Suppressor macrophage treated with lipopolysaccharide for 1 hour (primary cell): ENCODE measurements around the gene GNB2.
"Not testable (repeated sequence)": the region's sequence is repeated elsewhere in the genome, so short reads cannot be mapped to it uniquely, and the experiment has no call there.

Source experiments
- DNase-seq, 3 donors: peaks; one replicate each; pipeline ENCODE4 v3.0.0-alpha.2; 2020 to 2022

GNB2 gene

GRCh38 chr7:100665168-100665726 is 8.3 kb upstream of the GNB2 start:
- no peak for DNase-seq

- DNase-seq: no peak
These were observed 6.0 kb upstream of the GNB2 start for GRCh38 chr7:100667331-100668068.

- no peak for DNase-seq
These were observed 5.5 kb upstream of the GNB2 start for GRCh38 chr7:100668069-100668449.

GRCh38 chr7:100669106-100669505 is 4.4 kb upstream of the GNB2 start:
- DNase-seq: not testable (repeated sequence)

GRCh38 chr7:100670074-100670473 is 3.5 kb upstream of the GNB2 start:
- no peak for DNase-seq

GRCh38 chr7:100671353-100672327 is 1.9 kb upstream of the GNB2 start:
- no peak for DNase-seq

- peak; percentile 39 to 63 (median 62) for DNase-seq
These were observed 436 bp downstream of the GNB2 start for GRCh38 chr7:100673942-100674410.

GRCh38 chr7:100674411-100675104 is 1.0 kb downstream of the GNB2 start:
- peak; percentile 35 to 64 (median 47) for DNase-seq

GRCh38 chr7:100675105-100675451 is 1.5 kb downstream of the GNB2 start:
- peak in 2 of 3 donors; percentile 26 to 53 for DNase-seq

GRCh38 chr7:100675581-100676350 is 2.2 kb downstream of the GNB2 start:
- DNase-seq: peak; percentile 80 to 85 (median 81)

- no peak for DNase-seq
These were observed 3.2 kb downstream of the GNB2 start for GRCh38 chr7:100676501-100677306.

GRCh38 chr7:100677308-100678267 is 4.0 kb downstream of the GNB2 start:
- DNase-seq: no peak

- DNase-seq: no peak
These were observed 4.9 kb downstream of the GNB2 start for GRCh38 chr7:100678291-100678984.

- no peak for DNase-seq
These were observed 5.8 kb downstream of the GNB2 start for GRCh38 chr7:100679129-100679926.

- DNase-seq: peak; percentile 33 to 67 (median 52)
These were observed 6.5 kb downstream of the GNB2 start for GRCh38 chr7:100679927-100680575.

GRCh38 chr7:100680576-100681271 is 7.2 kb downstream of the GNB2 start:
- DNase-seq: no peak
